Naive thymus-derived CD4-positive, alpha-beta T cell (primary cell): ENCODE results near the gene EIF6. TPM values are rescaled to one million over a fixed set of nuclear protein-coding genes. Genes with fewer than 3 reads are reported as not detected.

Experiments
- ATAC-seq: fragments of 150-1000 bp; cut with Tn5 transposase; 2 replicates; pipeline ENCODE4 v1.10.0; 2021; ENCODE audit warnings: mild to moderate bottlenecking, moderate library complexity
- CTCF ChIA-PET: fragments of 350-600 bp; sonication (Branson Sonifier 250); formaldehyde crosslinking; loops from one replicate; lab custom pipeline; 2021; ENCODE audit warnings: antibody characterized with exemption; lab: Charles Lee
- POLR2A ChIA-PET: fragments of 350-600 bp; sonication (Branson Sonifier 250); formaldehyde crosslinking; loops from one replicate; lab custom pipeline; 2021; ENCODE audit warnings: antibody characterized with exemption, inconsistent platforms; lab: Charles Lee
- DNase-seq, 9 donors: peaks; one replicate each; pipeline versions ENCODE4 v3.0.0 to v3.0.0-alpha.2; 2020 to 2022; ENCODE audit warnings: mixed read lengths in 1 of 9
- H3K27ac ChIP-seq: one replicate; pipeline ENCODE4 v1.7.0; 2013; ENCODE audit warnings: mild to moderate bottlenecking, low read depth, low read length, moderate library complexity
- H3K27me3 ChIP-seq, 2 donors: one replicate each; pipeline ENCODE4 v1.7.0; 2013; ENCODE audit warnings: low read length in 2 of 2, mild to moderate bottlenecking in 2 of 2, moderate library complexity in 2 of 2; ENCODE audit not compliant: control insufficient read depth in 2 of 2, insufficient read depth in 2 of 2
- H3K36me3 ChIP-seq, 3 experiments: 1 replicate in 2 of 3; 2 replicates in 1 of 3; pipeline ENCODE4 v1.7.0; 2013; ENCODE audit warnings: low read length in 3 of 3, mild to moderate bottlenecking in 3 of 3, moderate library complexity in 1 of 3; ENCODE audit not compliant: insufficient read depth in 3 of 3, control insufficient read depth in 2 of 3
- H3K4me1 ChIP-seq, 2 donors: one replicate each; pipeline ENCODE4 v1.7.0; 2013; ENCODE audit warnings: low read length in 2 of 2, mild to moderate bottlenecking in 2 of 2, moderate library complexity in 1 of 2; ENCODE audit not compliant: control insufficient read depth in 2 of 2, insufficient read depth in 2 of 2
- H3K4me3 ChIP-seq: 2 replicates; pipeline ENCODE4 v1.7.0; 2013; ENCODE audit warnings: mild to moderate bottlenecking, low read length
- H3K9me3 ChIP-seq, 3 experiments: 1 replicate in 2 of 3; 2 replicates in 1 of 3; pipeline ENCODE4 v1.7.0; 2013; ENCODE audit warnings: low read length in 3 of 3; ENCODE audit not compliant: control insufficient read depth in 2 of 3
- H3K27ac Mint-ChIP-seq, 9 donors: one replicate each; pipeline ENCODE4 v1.8.0; 2020 to 2022; ENCODE audit warnings: mixed read lengths in 9 of 9, mild to moderate bottlenecking in 8 of 9, moderate library complexity in 5 of 9, inconsistent platforms in 2 of 9
- H3K27me3 Mint-ChIP-seq, 5 donors: one replicate each; pipeline ENCODE4 v1.8.0; 2021 to 2022; ENCODE audit warnings: mixed read lengths in 5 of 5, mild to moderate bottlenecking in 1 of 5
- H3K36me3 Mint-ChIP-seq, 5 donors: one replicate each; pipeline ENCODE4 v1.8.0; 2020 to 2022; ENCODE audit warnings: mixed read lengths in 5 of 5, mild to moderate bottlenecking in 3 of 5, inconsistent platforms in 1 of 5
- H3K4me1 Mint-ChIP-seq, 7 donors: one replicate each; pipeline ENCODE4 v1.8.0; 2020 to 2022; ENCODE audit warnings: mixed read lengths in 7 of 7, mild to moderate bottlenecking in 3 of 7, inconsistent platforms in 1 of 7
- H3K4me3 Mint-ChIP-seq, 10 donors: one replicate each; pipeline ENCODE4 v1.8.0; 2020 to 2022; ENCODE audit warnings: mild to moderate bottlenecking in 10 of 10, mixed read lengths in 10 of 10, moderate library complexity in 6 of 10, inconsistent platforms in 2 of 10
- H3K9me3 Mint-ChIP-seq, 11 donors: one replicate each; pipeline ENCODE4 v1.8.0; 2020 to 2022; ENCODE audit warnings: mixed read lengths in 11 of 11, mild to moderate bottlenecking in 4 of 11, inconsistent platforms in 1 of 11, moderate library complexity in 1 of 11
- intact Hi-C, 2 donors: fragments of 100-400 bp; cut with micrococcal nuclease; formaldehyde crosslinking; loops; one replicate each; pipeline ENCODE4 v1.15.1; 2023
- polyA plus RNA-seq, 2 donors: library from polyadenylated mRNA; unstranded; fragments of 300-500 nt; fragmentation: Illumina TruSeq; gene quantifications; one replicate each; pipeline ENCODE4 v1.2.3, GENCODE V29; 2021
- total RNA-seq, 6 experiments: library from RNA in 5 of 6; stranded (reverse) in 5 of 6; gene quantifications; 1 replicate in 5 of 6; 2 replicates in 1 of 6; pipeline ENCODE4 v1.2.3 and lab custom pipeline; 2021 to 2026

EIF6 gene
- total and polyA plus RNA-seq, 7 experiments from 2014 or later = 35.4 to 150 (median 55.2) TPM

GRCh38 chr20:35297155-35297554 is 12.6 kb upstream of the EIF6 start:
- Mint-ChIP-seq H3K4me3 (no peak overlapping the region), H3K9me3 (peaks cover 0 to 3% (median 0%) of the 10 kb centered on the region in 11 donors), H3K27ac (peak overlapping the region in 1 of 9 donors; percentile 5), H3K4me1 (peaks cover 0 to 5% (median 0%) of the 10 kb centered on the region in 7 donors), H3K27me3 (peaks cover 0 to 8% (median 4%) of the 10 kb centered on the region in 5 donors), H3K36me3 (no peaks in the 10 kb centered on the region)
- no peaks in the 10 kb centered on the region for H3K4me1 ChIP-seq
- H3K9me3 ChIP-seq = no peaks in the 10 kb centered on the region
- no peak for ATAC-seq
- no peak overlapping the region for H3K27ac ChIP-seq
- CTCF ChIA-PET = no interaction called here
- no peaks in the 10 kb centered on the region for H3K36me3 ChIP-seq
- no peak overlapping the region for H3K4me3 ChIP-seq
- no peak for DNase-seq
- intact Hi-C loops = no loop called here
- POLR2A ChIA-PET = no interaction called here
- no peaks in the 10 kb centered on the region for H3K27me3 ChIP-seq

DNA sequence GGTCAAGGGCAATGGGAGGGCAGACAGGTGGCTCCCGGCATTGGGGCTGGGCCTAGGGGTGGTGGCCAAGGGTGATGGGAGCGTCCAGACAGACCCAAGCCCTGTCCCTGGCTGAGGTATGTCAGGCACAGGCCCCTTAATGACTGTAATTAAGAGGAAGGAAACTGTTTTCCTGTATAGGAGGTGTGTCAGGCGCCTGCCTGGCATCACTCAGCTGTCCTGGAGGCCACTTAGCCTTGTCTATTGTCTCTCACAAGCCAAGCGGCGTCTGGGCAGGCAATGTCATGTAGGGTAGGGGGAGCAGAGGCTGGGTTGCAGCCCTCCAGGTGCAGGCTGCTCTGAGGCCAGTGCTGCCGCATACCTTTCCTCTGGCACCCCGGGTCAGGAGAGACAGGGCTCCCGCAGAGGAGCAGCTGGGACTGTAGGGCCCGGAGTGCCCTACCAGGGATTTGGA is 11.6 kb upstream of the EIF6 start:
- POLR2A ChIA-PET = interaction anchor here (0.7 kb wide), 1 partner anchor 157 kb away, joined by 3 read pairs; no protein-coding TSS in a partner anchor
- CTCF ChIA-PET = no interaction called here

GRCh38 chr20:35295674-35296073 is 11.1 kb upstream of the EIF6 start:
- H3K4me1 Mint-ChIP-seq = peaks cover 0 to 5% (median 0%) of the 10 kb centered on the region in 7 donors
- H3K27ac ChIP-seq = no peak overlapping the region
- H3K27ac Mint-ChIP-seq = no peak overlapping the region
- H3K9me3 Mint-ChIP-seq = peaks cover 0 to 3% (median 0%) of the 10 kb centered on the region in 11 donors
- no peaks in the 10 kb centered on the region for H3K4me1 ChIP-seq
- H3K9me3 ChIP-seq = no peaks in the 10 kb centered on the region
- H3K4me3 Mint-ChIP-seq = no peak overlapping the region
- no peak overlapping the region for H3K4me3 ChIP-seq
- H3K36me3 ChIP-seq = no peaks in the 10 kb centered on the region
- CTCF ChIA-PET = interaction anchor here (2.1 kb wide), 1 partner anchor 9 kb away, joined by 5 read pairs; no protein-coding TSS in a partner anchor
- H3K27me3 ChIP-seq = no peaks in the 10 kb centered on the region
- POLR2A ChIA-PET = interaction anchor here (0.7 to 0.9 kb wide), 2 partner anchors 18 to 158 kb away, joined by 3 read pairs; partner anchors contain the start of gene MMP24OS
- no peak for ATAC-seq
- DNase-seq = no peak
- intact Hi-C loops = no loop called here
- peaks cover 0 to 8% (median 4%) of the 10 kb centered on the region in 5 donors for H3K27me3 Mint-ChIP-seq
- no peaks in the 10 kb centered on the region for H3K36me3 Mint-ChIP-seq

More for the DNA sequence above, 11.6 kb upstream of the EIF6 start:
- Histone ChIP-seq H3K4me3 (no peak overlapping the region), H3K4me1 (no peaks in the 10 kb centered on the region), H3K27ac (no peak overlapping the region), H3K36me3 (no peaks in the 10 kb centered on the region), H3K9me3 (no peaks in the 10 kb centered on the region), H3K27me3 (no peaks in the 10 kb centered on the region)
- H3K9me3 Mint-ChIP-seq = peaks cover 0 to 3% (median 0%) of the 10 kb centered on the region in 11 donors
- DNase-seq (no peak), ATAC-seq (no peak)
- intact Hi-C loops = no loop called here
- peaks cover 0 to 5% (median 0%) of the 10 kb centered on the region in 7 donors for H3K4me1 Mint-ChIP-seq
- no peak overlapping the region for H3K27ac Mint-ChIP-seq
- H3K4me3 Mint-ChIP-seq = no peak overlapping the region
- H3K36me3 Mint-ChIP-seq = no peaks in the 10 kb centered on the region
- H3K27me3 Mint-ChIP-seq = peaks cover 0 to 8% (median 4%) of the 10 kb centered on the region in 5 donors

DNA sequence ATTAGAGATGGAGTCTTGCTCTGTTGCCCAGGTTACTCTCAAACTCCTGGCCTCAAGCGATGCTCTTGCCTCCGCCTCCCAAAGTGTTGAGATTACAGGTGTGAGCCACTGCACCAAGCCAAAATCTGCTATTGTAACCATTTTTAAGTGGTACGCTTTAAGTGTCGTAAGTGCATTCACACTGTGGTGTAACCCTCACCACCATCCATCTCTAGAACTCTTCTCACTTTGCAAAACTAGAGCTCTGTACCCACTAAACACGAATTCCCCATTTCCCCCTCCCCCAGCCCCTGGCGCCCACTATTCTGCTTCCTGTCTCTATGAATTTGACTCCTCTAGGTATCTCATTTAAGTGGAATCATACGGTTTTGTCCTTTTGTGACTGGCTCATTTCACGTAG is 10.5 kb upstream of the EIF6 start:
- no peaks in the 10 kb centered on the region for H3K9me3 ChIP-seq
- CTCF ChIA-PET = interaction anchor here (2.1 kb wide), 1 partner anchor 9 kb away, joined by 5 read pairs; no protein-coding TSS in a partner anchor
- H3K4me1 ChIP-seq = no peaks in the 10 kb centered on the region
- H3K36me3 ChIP-seq = no peaks in the 10 kb centered on the region
- intact Hi-C loops = no loop called here
- POLR2A ChIA-PET = interaction anchor here (0.9 kb wide), 1 partner anchor 17 kb away, joined by 3 read pairs; the partner anchor contains the start of gene MMP24OS
- Mint-ChIP-seq H3K36me3 (no peaks in the 10 kb centered on the region), H3K4me1 (peaks cover 0 to 5% (median 0%) of the 10 kb centered on the region in 7 donors), H3K9me3 (peaks cover 0 to 3% (median 0%) of the 10 kb centered on the region in 11 donors), H3K27ac (no peak overlapping the region), H3K4me3 (no peak overlapping the region), H3K27me3 (peaks cover 0 to 8% (median 4%) of the 10 kb centered on the region in 5 donors)
- no peak overlapping the region for H3K27ac ChIP-seq
- DNase-seq (no peak), ATAC-seq (no peak)
- H3K27me3 ChIP-seq = no peaks in the 10 kb centered on the region
- no peak overlapping the region for H3K4me3 ChIP-seq

GRCh38 chr20:35294293-35294685 is 9.7 kb upstream of the EIF6 start:
- Histone ChIP-seq H3K9me3 (no peaks in the 10 kb centered on the region), H3K27me3 (no peaks in the 10 kb centered on the region), H3K4me1 (no peaks in the 10 kb centered on the region), H3K4me3 (no peak overlapping the region), H3K36me3 (no peaks in the 10 kb centered on the region), H3K27ac (no peak overlapping the region)
- ChIA-PET POLR2A (no interaction called here), CTCF (interaction anchor here (2.1 kb wide), 1 partner anchor 10 kb away, joined by 5 read pairs; no protein-coding TSS in a partner anchor)
- H3K36me3 Mint-ChIP-seq = no peaks in the 10 kb centered on the region
- H3K4me3 Mint-ChIP-seq = no peak overlapping the region
- peaks cover 0 to 3% (median 0%) of the 10 kb centered on the region in 11 donors for H3K9me3 Mint-ChIP-seq
- DNase-seq (no peak), ATAC-seq (no peak)
- H3K27me3 Mint-ChIP-seq = peaks cover 0 to 8% (median 4%) of the 10 kb centered on the region in 5 donors
- H3K4me1 Mint-ChIP-seq = peaks cover 0 to 5% (median 0%) of the 10 kb centered on the region in 7 donors
- intact Hi-C loops = no loop called here
- no peak overlapping the region for H3K27ac Mint-ChIP-seq

DNA sequence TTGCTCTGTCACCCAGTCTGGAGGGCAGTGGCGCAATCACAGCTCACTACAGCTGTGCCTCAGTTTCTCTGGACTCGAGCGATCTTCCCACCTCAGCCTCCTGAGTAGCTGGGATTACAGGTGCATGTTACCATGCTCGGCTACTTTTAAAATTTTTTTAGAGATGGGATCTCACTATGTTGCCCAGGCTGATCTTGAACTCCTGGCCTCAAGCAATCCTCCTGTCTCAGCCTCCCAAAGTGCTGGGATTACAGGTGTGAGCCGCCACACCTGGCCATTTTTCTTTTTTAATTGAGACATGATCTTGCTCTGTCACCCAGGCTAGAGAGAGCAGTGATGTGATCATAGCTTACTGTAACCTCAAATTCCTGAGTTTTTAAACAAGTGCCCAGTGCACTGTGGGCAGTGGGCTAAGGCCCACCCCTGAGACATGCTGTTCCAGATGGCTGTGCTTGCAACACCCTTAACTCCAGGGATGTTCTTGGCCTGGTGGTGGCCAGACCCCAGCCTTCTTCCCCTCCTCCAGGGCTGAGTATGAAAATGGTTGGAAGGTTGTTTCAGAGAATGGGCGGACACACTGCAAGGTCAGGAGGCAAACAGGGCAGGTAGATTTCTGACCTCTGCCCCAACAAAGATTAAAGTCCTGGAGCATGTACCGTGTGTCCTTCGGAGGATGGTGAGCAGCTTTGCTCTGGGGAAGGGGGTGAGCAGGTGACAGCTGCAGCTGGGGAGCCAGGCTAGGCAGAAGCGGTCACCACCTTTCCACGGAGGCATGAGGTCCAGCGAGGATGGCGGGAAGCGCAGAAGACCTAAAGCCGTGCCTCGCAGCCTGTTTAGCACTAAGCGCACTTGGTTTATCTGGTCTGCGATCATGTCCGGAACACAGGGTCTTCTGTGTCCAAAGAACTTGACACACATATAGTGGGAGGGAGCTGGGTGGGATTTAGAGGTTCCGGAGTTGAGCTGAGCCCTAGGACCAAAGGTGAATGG is 9.0 kb upstream of the EIF6 start:
- DNase-seq (no peak), ATAC-seq (no peak)
- Histone ChIP-seq H3K9me3 (no peaks in the 10 kb centered on the region), H3K27me3 (no peaks in the 10 kb centered on the region), H3K4me1 (no peaks in the 10 kb centered on the region), H3K27ac (no peak overlapping the region), H3K36me3 (no peaks in the 10 kb centered on the region), H3K4me3 (no peak overlapping the region)
- Mint-ChIP-seq H3K9me3 (peaks cover 0 to 3% (median 0%) of the 10 kb centered on the region in 11 donors), H3K36me3 (no peaks in the 10 kb centered on the region), H3K4me3 (no peak overlapping the region), H3K27me3 (peaks cover 0 to 8% (median 4%) of the 10 kb centered on the region in 5 donors), H3K4me1 (peaks cover 0 to 5% (median 0%) of the 10 kb centered on the region in 7 donors), H3K27ac (no peak overlapping the region)
- POLR2A ChIA-PET = interaction anchor here (1.2 kb wide), 1 partner anchor 9 kb away, joined by 6 read pairs; the partner anchor contains the start of gene EIF6
- CTCF ChIA-PET = interaction anchor here (0.9 to 2.1 kb wide), 2 partner anchors 11 kb away, joined by 3 to 5 read pairs; no protein-coding TSS in a partner anchor
- intact Hi-C loops = no loop called here
